Lower leg skin (tissue), 4 donors: Measurements from ENCODE around the gene CFAP221. TPM values are rescaled to one million over a fixed set of nuclear protein-coding genes. Genes with fewer than 3 reads are reported as not detected.

Experiments used
- DNase-seq, 2 donors: peaks; one replicate each; pipeline ENCODE4 v3.0.0-alpha.2; 2019; ENCODE audit warnings: low spot score in 2 of 2
- H3K4me3 ChIP-seq: fragments of 200-600 bp; sonication (generic); 2 replicates; pipeline ENCODE4 v1.5.1; 2017; ENCODE audit warnings: mild to moderate bottlenecking, low read depth; ENCODE audit not compliant: poor library complexity, severe bottlenecking
- CTCF ChIP-seq, 3 donors: fragments of 450-650 bp; IDR thresholded peaks; one replicate each; pipeline ENCODE4 v1.5.1; 2016; ENCODE audit warnings: antibody characterized with exemption in 3 of 3, mild to moderate bottlenecking in 3 of 3, moderate library complexity in 2 of 3
- POLR2A ChIP-seq, 2 donors: fragments of 450-650 bp; IDR thresholded peaks; one replicate each; pipeline ENCODE4 v1.6.1; 2016 to 2017; ENCODE audit warnings: antibody characterized with exemption in 2 of 2, mild to moderate bottlenecking in 1 of 2, moderate library complexity in 1 of 2
- WGBS, 2 donors: methylation state at CpG; one replicate each; pipeline ENCODE4 v1.1.5; 2018; 5-methylcytosine and 5-hydroxymethylcytosine counted together
- intact Hi-C: fragments of 100-400 bp; cut with DNase I; formaldehyde crosslinking; loops from one replicate; pipeline ENCODE4 v1.15.0; 2023; ENCODE audit warnings: low total_unique reads
- total RNA-seq, 4 donors: library from RNA; depleted of rRNA; stranded (reverse); fragments of >200 nt; gene quantifications; one replicate each; pipeline ENCODE4 v1.1.0, GENCODE V29; 2016

Gene CFAP221
- total RNA-seq, 4 donors from 2014 or later = not detected

- TF ChIP-seq POLR2A (IDR thresholded peaks at IDR 0.05) (no peak), CTCF (IDR thresholded peaks at IDR 0.05) (no peak)
- intact Hi-C loops = no loop called here
- H3K4me3 ChIP-seq = no peak overlapping the region
- WGBS, 2 donors = 69 to 76% methylated on average over 4 of the region's 4 CpGs
- DNase-seq = no peak
Measured at GRCh38 chr2:119525614-119526013, 18.6 kb upstream of the CFAP221 start.

- TF ChIP-seq CTCF (IDR thresholded peaks at IDR 0.05) (no peak), POLR2A (IDR thresholded peaks at IDR 0.05) (no peak)
- intact Hi-C loops = no loop called here
- 82 to 84% methylated on average over 2 of the region's 2 CpGs for WGBS, 2 donors
- DNase-seq = peak in 1 of 2 donors; percentile 2
- H3K4me3 ChIP-seq = no peak overlapping the region
Measured at GRCh38 chr2:119527999-119528398, 16.2 kb upstream of the CFAP221 start.

- WGBS, 2 donors = 39 to 42% methylated on average over 3 of the region's 3 CpGs
- DNase-seq = peak in 1 of 2 donors; percentile 0
- no peak overlapping the region for H3K4me3 ChIP-seq
- TF ChIP-seq POLR2A (IDR thresholded peaks at IDR 0.05) = no peak
- intact Hi-C loops = no loop called here
Measured at GRCh38 chr2:119531292-119531691, 13.0 kb upstream of the CFAP221 start.

GRCh38 chr2:119533560-119533959 lies 10.7 kb upstream of the CFAP221 start:
- no peak for DNase-seq
- intact Hi-C loops = no loop called here
- H3K4me3 ChIP-seq = no peak overlapping the region
- WGBS, 2 donors = 83% methylated on average over 1 of the region's 1 CpG
- TF ChIP-seq CTCF (IDR thresholded peaks at IDR 0.05) (no peak), POLR2A (IDR thresholded peaks at IDR 0.05) (no peak)

GRCh38 chr2:119536211-119536610 lies 8.0 kb upstream of the CFAP221 start:
- WGBS, 2 donors = 60 to 80% methylated on average over 6 of the region's 6 CpGs
- DNase-seq = peak in 1 of 2 donors; percentile 5
- TF ChIP-seq POLR2A (IDR thresholded peaks at IDR 0.05) = no peak
- TF ChIP-seq CTCF (IDR thresholded peaks at IDR 0.05) = no peak
- intact Hi-C loops = no loop called here
- H3K4me3 ChIP-seq = no peak overlapping the region

- intact Hi-C loops = no loop called here
- no peak overlapping the region for H3K4me3 ChIP-seq
- DNase-seq = peak in 1 of 2 donors; percentile 52
- no peak for TF ChIP-seq CTCF (IDR thresholded peaks at IDR 0.05)
- no peak for TF ChIP-seq POLR2A (IDR thresholded peaks at IDR 0.05)
- 42 to 67% methylated on average over 1 of the region's 1 CpG for WGBS, 2 donors
Measured at GRCh38 chr2:119536707-119537106, 7.5 kb upstream of the CFAP221 start.
